Glomerular endothelial cell (primary cell): Measurements from ENCODE around the gene PAFAH1B2. TPM values are rescaled to one million over a fixed set of nuclear protein-coding genes. Genes with fewer than 3 reads are reported as not detected.

ENCODE experiments used
- DNase-seq: peaks from one replicate; pipeline ENCODE4 v3.0.0-alpha.2; 2011; ENCODE audit warnings: low read depth, low spot score; ENCODE audit errors: extremely low read depth
- total RNA-seq: library from RNA; depleted of rRNA; stranded (reverse); fragments of >200 nt; gene quantifications from 2 replicates; pipeline ENCODE4 v1.2.3, GENCODE V29; 2015

Gene PAFAH1B2
- total RNA-seq, 1 donor from 2014 or later, result 98.5 TPM

- no peak for DNase-seq
Observed at GRCh38 chr11:117187007-117187406, 42.9 kb downstream of the PAFAH1B2 start.

- no peak for DNase-seq
Observed at GRCh38 chr11:117187428-117187798, 43.3 kb downstream of the PAFAH1B2 start.

GRCh38 chr11:117187799-117188481, 43.9 kb downstream of the PAFAH1B2 start:
- DNase-seq, result no peak

- no peak for DNase-seq
Observed at GRCh38 chr11:117188620-117189081, 44.6 kb downstream of the PAFAH1B2 start.

- DNase-seq, result no peak
Observed at GRCh38 chr11:117189191-117189940, 45.3 kb downstream of the PAFAH1B2 start.

GRCh38 chr11:117189941-117190544, 46.0 kb downstream of the PAFAH1B2 start:
- no peak for DNase-seq

GRCh38 chr11:117191680-117192400, 47.8 kb downstream of the PAFAH1B2 start:
- no peak for DNase-seq

- no peak for DNase-seq
Observed at GRCh38 chr11:117192401-117192875, 48.4 kb downstream of the PAFAH1B2 start.

GRCh38 chr11:117193130-117194020, 49.3 kb downstream of the PAFAH1B2 start:
- DNase-seq, result no peak

GRCh38 chr11:117194267-117194666, 50.2 kb downstream of the PAFAH1B2 start:
- DNase-seq, result no peak

- DNase-seq, result no peak
Observed at GRCh38 chr11:117195258-117195657, 51.2 kb downstream of the PAFAH1B2 start.

GRCh38 chr11:117195761-117196160, 51.7 kb downstream of the PAFAH1B2 start:
- DNase-seq, result no peak

- DNase-seq, result no peak
Observed at GRCh38 chr11:117197006-117197405, 52.9 kb downstream of the PAFAH1B2 start.

- DNase-seq, result no peak
Observed at GRCh38 chr11:117197516-117198456, 53.7 kb downstream of the PAFAH1B2 start.

GRCh38 chr11:117198613-117199012, 54.5 kb downstream of the PAFAH1B2 start:
- DNase-seq, result no peak

GRCh38 chr11:117199053-117199915, 55.2 kb downstream of the PAFAH1B2 start, which contains the start of gene TAGLN:
TAGLN (plus strand) TSS chr11:117199370; CDS start chr11:117203014, 3,644 bp downstream.
- DNase-seq, result no peak

- DNase-seq, result no peak
Observed at GRCh38 chr11:117199916-117200812, 56.1 kb downstream of the PAFAH1B2 start.
